Activated CD4-positive, alpha-beta T cell treated with anti-CD3 and anti-CD28 coated beads for 36 hours (primary cell): ENCODE measurements around the gene APOD. TPM values are rescaled to one million over a fixed set of nuclear protein-coding genes. Genes with fewer than 3 reads are reported as not detected.
"Not testable (repeated sequence)": the region's sequence is repeated elsewhere in the genome, so short reads cannot be mapped to it uniquely, and the experiment has no call there.

Experiments
- ATAC-seq: fragments of 200-7000 bp; cut with Tn5 transposase; one replicate; pipeline ENCODE4 v1.10.0; 2021; ENCODE audit warnings: mild to moderate bottlenecking, moderate library complexity
- CTCF ChIA-PET: fragments of 350-600 bp; sonication (Branson Sonifier 250); formaldehyde crosslinking; loops from one replicate; lab custom pipeline; 2021; ENCODE audit warnings: antibody characterized with exemption; lab: Charles Lee
- POLR2A ChIA-PET: fragments of 350-600 bp; sonication (Branson Sonifier 250); formaldehyde crosslinking; loops from one replicate; lab custom pipeline; 2021; ENCODE audit warnings: antibody characterized with exemption, inconsistent platforms; lab: Charles Lee
- DNase-seq: peaks from one replicate; pipeline ENCODE4 v3.0.0-alpha.2; 2020
- H3K27ac Mint-ChIP-seq: one replicate; pipeline ENCODE4 v1.8.0; 2021; ENCODE audit warnings: mixed read lengths
- H3K27me3 Mint-ChIP-seq: one replicate; pipeline ENCODE4 v1.8.0; 2021; ENCODE audit warnings: mixed read lengths
- H3K36me3 Mint-ChIP-seq: one replicate; pipeline ENCODE4 v1.8.0; 2021; ENCODE audit warnings: low read depth, mixed read lengths
- H3K4me1 Mint-ChIP-seq: one replicate; pipeline ENCODE4 v1.8.0; 2021; ENCODE audit warnings: mixed read lengths
- H3K4me3 Mint-ChIP-seq: one replicate; pipeline ENCODE4 v1.8.0; 2021; ENCODE audit warnings: mild to moderate bottlenecking, moderate library complexity, mixed read lengths
- H3K9me3 Mint-ChIP-seq: one replicate; pipeline ENCODE4 v1.8.0; 2021; ENCODE audit warnings: low read depth, mixed read lengths
- intact Hi-C, 2 experiments: fragments of 100-400 bp; cut with DNase I in 1 of 2; cut with micrococcal nuclease in 1 of 2; formaldehyde crosslinking; loops; one replicate each; pipeline versions ENCODE4 v1.14.2 to v1.15.1; 2022 to 2024; cut with DNase I, micrococcal nuclease
- total RNA-seq, 2 experiments: library from RNA; stranded (reverse); gene quantifications; one replicate each; pipeline ENCODE4 v1.2.3, GENCODE V29; 2021

APOD gene
- total RNA-seq, 2 experiments from 2014 or later: not detected

DNA sequence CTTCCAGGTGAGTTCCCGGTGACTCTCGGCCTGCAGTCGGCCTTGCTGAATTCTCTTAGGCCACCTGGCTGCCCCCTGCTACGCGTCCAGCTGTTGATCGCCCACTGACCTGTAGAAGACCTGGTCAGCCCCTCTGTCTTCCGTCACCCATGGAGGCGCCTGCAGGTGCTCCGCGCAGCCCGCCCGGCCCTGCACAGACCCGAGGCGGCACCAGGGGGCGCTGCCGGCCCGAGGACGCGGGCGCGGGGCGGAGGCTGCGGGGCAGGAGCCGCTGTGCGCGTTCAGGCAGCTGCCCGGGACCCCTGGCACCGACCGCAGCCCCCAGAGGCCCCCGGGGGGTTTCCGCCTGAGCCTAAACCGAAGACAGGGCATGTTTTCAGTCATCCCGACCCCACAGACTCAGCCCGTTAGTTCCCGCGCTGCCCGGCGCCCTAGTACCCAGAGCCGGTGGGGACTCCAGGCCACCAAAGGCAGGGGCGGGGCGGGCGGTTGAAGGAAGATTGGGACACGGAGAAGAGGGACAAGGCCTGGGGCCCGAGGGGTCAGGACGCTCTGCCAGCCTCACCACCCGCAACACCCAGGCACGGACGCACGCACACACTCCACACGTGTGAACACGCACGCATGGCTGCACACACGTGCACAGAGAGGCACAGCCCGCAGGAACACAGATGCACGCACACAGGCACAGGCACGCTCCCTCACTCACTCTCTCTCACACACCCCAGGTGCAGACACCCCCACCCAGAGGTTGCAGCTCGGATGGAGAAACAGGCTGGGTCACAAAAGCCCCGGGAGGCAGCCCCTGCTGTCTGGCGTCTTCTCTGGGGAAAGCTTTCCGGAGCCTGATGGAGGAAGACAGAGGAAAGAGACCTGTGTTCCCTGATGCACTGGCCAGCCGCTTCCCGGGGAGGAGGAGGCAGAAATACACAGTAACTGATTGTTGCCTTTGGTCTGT is 41.1 kb upstream of the APOD start:
- H3K36me3 Mint-ChIP-seq, H3K9me3 Mint-ChIP-seq, H3K27me3 Mint-ChIP-seq, POLR2A ChIA-PET: not testable (repeated sequence)
- peak; percentile 36 for DNase-seq
- intact Hi-C loops: loop anchor here in 1 of 2 experiments (10.0 kb wide), 1 partner anchor 230 kb away; no protein-coding TSS in a partner anchor
- H3K4me3 Mint-ChIP-seq: peak overlapping the region; percentile 54
- H3K4me1 Mint-ChIP-seq: peaks cover 11% of the 10 kb centered on the region
- peak overlapping the region; percentile 37 for H3K27ac Mint-ChIP-seq
- ATAC-seq: peak; percentile 88
- CTCF ChIA-PET: interaction anchor here (0.9 kb wide), 1 partner anchor 289 kb away, joined by 3 read pairs; no protein-coding TSS in a partner anchor

DNA sequence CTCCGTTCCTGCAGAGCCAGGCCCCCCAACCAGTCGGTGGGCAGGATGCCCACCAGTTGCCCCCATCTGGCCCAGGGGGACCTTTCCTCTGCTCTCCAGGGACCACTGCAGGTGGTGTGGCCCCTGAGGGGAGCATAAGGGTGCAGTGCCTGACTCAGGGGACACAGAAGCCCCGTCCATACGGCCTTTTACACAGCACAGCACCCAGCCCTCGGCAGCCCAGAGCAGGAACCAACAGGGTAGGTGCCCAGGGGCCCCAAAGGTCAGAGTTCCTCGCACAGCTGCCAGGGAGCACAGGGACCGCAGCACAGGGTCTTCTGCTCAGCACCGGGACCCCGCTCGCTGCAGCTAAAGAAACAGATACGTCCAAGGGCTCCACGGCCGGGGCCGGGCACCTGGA is 40.4 kb upstream of the APOD start:
- peaks cover 11% of the 10 kb centered on the region for H3K4me1 Mint-ChIP-seq
- ATAC-seq, CTCF ChIA-PET, H3K9me3 Mint-ChIP-seq, POLR2A ChIA-PET, H3K27ac Mint-ChIP-seq, H3K27me3 Mint-ChIP-seq, H3K36me3 Mint-ChIP-seq, DNase-seq, H3K4me3 Mint-ChIP-seq: not testable (repeated sequence)
- intact Hi-C loops: loop anchor here in 1 of 2 experiments (10.0 kb wide), 1 partner anchor 231 kb away; no protein-coding TSS in a partner anchor

DNA sequence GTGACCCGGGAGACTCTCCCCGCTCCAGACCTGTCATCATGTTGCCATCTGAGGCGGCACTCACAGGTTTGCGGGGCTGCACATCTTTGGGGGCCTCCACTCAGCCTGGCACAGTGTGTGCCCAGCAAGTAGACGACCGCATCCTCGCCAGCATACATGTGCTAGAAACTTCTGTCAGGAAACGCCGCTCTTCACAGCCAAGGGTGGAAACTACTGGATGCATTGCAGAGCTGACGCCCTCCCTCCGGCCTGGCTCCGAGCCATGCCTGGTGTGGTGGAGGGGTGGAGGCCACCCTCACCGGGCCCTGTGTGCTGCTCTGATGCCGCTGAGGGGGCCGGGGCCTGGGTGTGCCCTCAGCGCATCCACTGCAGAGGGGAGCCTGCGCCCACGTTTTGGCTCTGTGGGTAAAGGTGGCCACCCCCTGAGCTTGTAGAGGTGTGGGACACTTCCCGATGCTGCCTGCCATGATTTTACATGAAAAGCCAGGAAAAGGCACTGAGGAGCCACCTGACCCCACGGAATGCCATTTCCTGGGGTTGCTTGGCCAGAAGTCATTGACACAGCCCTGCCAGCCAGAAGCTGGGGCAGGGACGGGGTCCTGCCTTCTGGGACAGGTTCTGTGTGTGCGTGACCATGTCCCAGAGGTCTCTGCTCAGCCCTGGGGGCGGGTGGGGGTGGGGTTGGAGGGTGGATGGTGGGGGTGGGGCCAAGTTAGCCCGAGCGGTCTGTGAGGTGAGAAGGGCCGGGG is 39.7 kb upstream of the APOD start:
- intact Hi-C loops: loop anchor here in 1 of 2 experiments (2.0 to 10.0 kb wide), 2 partner anchors 97 to 231 kb away; partner anchors contain the start of gene MUC20
- DNase-seq, H3K27me3 Mint-ChIP-seq, H3K9me3 Mint-ChIP-seq, CTCF ChIA-PET, H3K36me3 Mint-ChIP-seq, H3K4me3 Mint-ChIP-seq, ATAC-seq, POLR2A ChIA-PET, H3K27ac Mint-ChIP-seq: not testable (repeated sequence)
- H3K4me1 Mint-ChIP-seq: peaks cover 11% of the 10 kb centered on the region

DNA sequence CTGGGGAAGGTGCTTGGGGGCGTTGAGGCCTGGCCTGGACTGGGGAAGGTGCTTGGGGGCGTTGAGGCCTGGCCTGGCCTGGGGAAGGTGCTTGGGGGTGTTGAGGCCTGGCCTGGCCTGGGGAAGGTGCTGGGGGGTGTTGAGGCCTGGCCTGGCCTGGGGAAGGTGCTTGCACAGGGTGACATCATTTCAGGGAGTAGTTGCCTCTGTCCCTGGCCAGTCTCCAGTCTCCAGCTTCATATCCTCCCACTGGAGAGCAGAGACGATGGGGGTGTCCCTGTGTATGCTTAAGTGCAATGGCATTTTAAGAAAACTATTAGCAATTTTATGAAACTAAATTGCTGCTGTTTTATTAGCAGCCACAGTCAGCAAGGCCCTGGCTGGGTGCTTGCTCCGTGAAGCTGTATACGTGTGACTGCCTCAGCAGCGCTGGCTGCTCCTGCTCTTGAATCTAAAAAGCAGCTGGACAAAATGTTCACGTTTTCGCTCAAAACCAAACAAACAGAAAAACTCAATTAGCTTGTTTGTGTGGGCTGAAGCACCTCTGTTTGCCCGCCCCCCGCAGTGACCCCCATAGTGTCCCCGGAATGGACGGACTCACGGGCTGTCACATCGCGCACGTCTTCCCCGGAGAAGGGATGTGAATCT is 38.9 kb upstream of the APOD start:
- H3K9me3 Mint-ChIP-seq, DNase-seq, H3K4me3 Mint-ChIP-seq, H3K36me3 Mint-ChIP-seq, CTCF ChIA-PET, H3K27me3 Mint-ChIP-seq, ATAC-seq, POLR2A ChIA-PET, H3K27ac Mint-ChIP-seq: not testable (repeated sequence)
- intact Hi-C loops: loop anchor here in 1 of 2 experiments (2.0 to 10.0 kb wide), 2 partner anchors 98 to 232 kb away; partner anchors contain the start of gene MUC20
- peaks cover 11% of the 10 kb centered on the region for H3K4me1 Mint-ChIP-seq

DNA sequence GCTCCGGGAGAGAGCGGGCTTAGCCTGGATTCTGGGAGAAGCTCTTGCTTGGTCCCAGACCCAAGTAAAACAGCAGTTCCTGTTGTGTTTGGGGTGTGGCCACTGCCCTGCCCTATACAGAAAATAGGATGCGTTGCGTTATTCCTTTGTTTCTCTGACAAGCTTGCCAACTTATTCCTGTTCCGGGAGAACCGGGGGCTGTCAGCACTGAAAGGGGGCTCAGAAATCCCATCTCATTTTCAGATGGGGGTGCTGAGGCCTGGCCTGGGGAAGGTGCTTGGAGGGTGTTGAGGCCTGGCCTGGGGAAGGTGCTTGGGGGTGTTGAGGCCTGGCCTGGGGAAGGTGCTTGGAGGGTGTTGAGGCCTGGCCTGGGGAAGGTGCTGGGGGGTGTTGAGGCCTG is 38.3 kb upstream of the APOD start:
- not testable (repeated sequence) for H3K27ac Mint-ChIP-seq

DNA sequence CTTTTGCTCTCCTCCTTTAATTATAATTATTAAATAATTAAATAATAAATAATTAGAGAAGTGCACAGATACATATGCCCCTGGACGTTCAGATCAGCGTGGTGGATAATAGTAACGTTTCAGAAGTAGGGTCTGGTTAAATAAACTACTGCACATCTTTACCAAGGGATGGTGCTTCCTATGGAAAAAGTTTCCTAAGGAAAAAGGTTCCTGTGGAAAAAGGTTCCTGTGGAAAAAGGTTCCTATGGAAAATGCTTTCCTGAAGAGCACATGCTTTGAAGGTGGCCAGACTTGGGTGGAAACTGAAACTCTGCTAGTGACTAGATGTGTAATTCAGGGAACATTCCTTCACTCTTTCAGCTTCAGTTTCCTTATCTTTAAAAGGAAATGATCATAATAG is 37.4 kb upstream of the APOD start:
- intact Hi-C loops: loop anchor here in 1 of 2 experiments (10.0 kb wide), 1 partner anchor 234 kb away; no protein-coding TSS in a partner anchor
- POLR2A ChIA-PET, DNase-seq, H3K4me3 Mint-ChIP-seq, H3K36me3 Mint-ChIP-seq, H3K4me1 Mint-ChIP-seq, H3K27me3 Mint-ChIP-seq, H3K9me3 Mint-ChIP-seq, H3K27ac Mint-ChIP-seq, ATAC-seq: not testable (repeated sequence)
- CTCF ChIA-PET: interaction anchor here (0.6 kb wide), 1 partner anchor 370 kb away, joined by 3 read pairs; no protein-coding TSS in a partner anchor

More for the DNA sequence above, 38.3 kb upstream of the APOD start:
- H3K27me3 Mint-ChIP-seq, H3K36me3 Mint-ChIP-seq, DNase-seq, ATAC-seq, POLR2A ChIA-PET, H3K4me3 Mint-ChIP-seq, H3K4me1 Mint-ChIP-seq, H3K9me3 Mint-ChIP-seq: not testable (repeated sequence)
- intact Hi-C loops: loop anchor here in 1 of 2 experiments (2.0 to 10.0 kb wide), 2 partner anchors 99 to 233 kb away; partner anchors contain the start of gene MUC20
- CTCF ChIA-PET: interaction anchor here (0.6 kb wide), 1 partner anchor 96 kb away, joined by 3 read pairs; no protein-coding TSS in a partner anchor

DNA sequence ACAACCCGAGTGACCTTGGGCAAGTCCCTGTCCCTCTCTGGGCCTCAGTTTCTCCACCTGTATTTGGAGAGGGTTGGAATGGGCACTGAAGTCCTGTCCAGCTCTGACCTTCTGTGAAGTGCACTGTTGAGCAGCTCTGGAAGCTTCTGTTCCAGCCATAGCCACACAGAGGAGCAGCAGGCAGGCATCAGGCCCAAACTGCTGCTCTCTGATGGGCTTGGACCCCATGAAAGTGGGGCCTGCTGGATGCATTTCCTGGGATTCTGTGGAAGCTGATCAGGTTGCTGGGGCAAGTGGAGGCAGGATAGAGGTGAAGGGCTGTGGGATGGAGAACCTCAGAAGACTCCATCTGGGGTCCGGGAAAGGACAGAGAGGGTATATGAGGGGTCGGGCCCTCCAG is 36.7 kb upstream of the APOD start:
- CTCF ChIA-PET: interaction anchor here (0.6 kb wide), 1 partner anchor 369 kb away, joined by 3 read pairs; no protein-coding TSS in a partner anchor
- H3K4me3 Mint-ChIP-seq, H3K4me1 Mint-ChIP-seq, DNase-seq, H3K9me3 Mint-ChIP-seq, H3K36me3 Mint-ChIP-seq, POLR2A ChIA-PET, H3K27ac Mint-ChIP-seq, H3K27me3 Mint-ChIP-seq, ATAC-seq: not testable (repeated sequence)
- intact Hi-C loops: loop anchor here in 1 of 2 experiments (10.0 kb wide), 1 partner anchor 234 kb away; no protein-coding TSS in a partner anchor

DNA sequence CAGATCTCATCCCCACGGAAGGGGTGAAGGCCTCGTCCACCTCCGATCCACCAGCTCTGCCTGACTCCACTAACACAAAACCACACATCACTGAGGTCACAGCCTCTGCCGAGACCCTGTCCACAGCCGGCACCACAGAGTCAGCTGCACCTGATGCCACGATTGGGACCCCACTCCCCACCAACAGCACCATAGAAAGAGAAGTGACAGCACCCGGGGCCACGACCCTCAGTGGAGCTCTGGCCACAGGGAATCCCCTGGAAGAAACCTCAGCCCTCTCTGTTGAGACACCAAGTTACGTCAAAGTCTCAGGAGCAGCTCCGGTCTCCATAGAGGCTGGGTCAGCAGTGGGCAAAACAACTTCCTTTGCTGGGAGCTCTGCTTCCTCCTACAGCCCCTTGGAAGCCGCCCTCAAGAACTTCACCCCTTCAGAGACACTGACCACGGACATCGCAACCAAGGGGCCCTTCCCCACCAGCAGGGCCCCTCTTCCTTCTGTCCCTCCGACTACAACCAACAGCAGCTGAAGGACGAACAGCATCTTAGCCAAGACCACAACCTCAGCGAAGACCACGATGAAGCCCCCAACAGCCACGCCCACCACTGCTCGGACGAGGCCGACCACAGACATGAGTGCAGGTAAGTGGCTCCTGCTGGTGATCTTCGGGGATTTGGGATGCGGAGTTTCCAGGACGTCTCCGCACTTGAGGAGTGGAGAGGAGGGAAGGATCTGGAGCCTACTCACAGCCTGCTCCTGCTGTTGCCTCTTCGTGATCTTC is 36.0 kb upstream of the APOD start:
- H3K36me3 Mint-ChIP-seq, ATAC-seq, H3K9me3 Mint-ChIP-seq, H3K4me3 Mint-ChIP-seq, DNase-seq, CTCF ChIA-PET, H3K27me3 Mint-ChIP-seq, H3K4me1 Mint-ChIP-seq, H3K27ac Mint-ChIP-seq, POLR2A ChIA-PET: not testable (repeated sequence)
- intact Hi-C loops: loop anchor here (5.0 to 10.0 kb wide), 2 partner anchors 98 to 235 kb away; no protein-coding TSS in a partner anchor

DNA sequence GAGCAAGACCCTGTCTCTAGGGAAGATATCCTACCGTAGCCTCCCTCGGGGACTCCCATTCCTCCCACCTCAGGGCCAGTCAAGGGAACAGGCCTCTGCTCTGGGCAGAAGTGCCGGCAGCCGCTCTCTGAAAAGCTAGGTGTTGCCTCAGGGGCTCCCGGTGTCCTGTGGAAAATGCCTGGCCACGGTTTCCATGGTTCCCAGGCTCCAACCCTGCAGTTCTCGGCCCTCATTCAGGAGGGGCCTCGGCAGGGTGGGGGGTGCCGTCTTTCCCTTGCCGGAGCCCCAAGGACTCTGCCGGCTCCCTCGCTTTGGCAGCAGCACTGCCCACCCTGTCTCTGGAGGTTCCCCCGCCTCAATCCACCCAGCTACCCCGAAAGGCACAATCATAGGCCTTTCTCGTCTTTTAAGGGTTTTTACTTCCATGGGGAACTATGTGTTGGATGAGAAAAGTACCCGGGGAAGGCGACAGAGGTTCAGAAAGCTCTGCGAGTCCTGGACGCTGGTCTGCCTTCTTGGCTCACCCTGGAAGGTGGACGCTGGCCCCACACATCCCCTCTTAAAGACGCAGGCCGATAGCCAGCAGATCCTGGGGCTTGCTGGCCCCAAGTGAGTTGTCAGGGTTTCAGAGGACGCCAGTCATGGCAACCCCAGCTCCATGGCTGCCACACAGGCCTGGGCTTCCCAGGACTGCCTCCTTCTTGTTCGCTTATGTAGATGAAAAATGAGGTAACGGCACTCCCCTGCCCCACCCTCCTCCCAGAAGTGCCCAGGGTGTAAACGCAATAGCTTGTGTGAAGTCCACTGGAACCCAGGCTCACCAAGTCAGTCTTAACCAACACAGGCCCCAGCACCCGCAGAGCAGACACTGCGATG is 34.3 kb upstream of the APOD start:
- DNase-seq, CTCF ChIA-PET, POLR2A ChIA-PET, H3K27ac Mint-ChIP-seq, H3K36me3 Mint-ChIP-seq, H3K9me3 Mint-ChIP-seq, H3K4me3 Mint-ChIP-seq, H3K27me3 Mint-ChIP-seq, ATAC-seq: not testable (repeated sequence)
- intact Hi-C loops: loop anchor here in 1 of 2 experiments (5.0 kb wide), 1 partner anchor 99 kb away; no protein-coding TSS in a partner anchor
- peaks cover 20% of the 10 kb centered on the region for H3K4me1 Mint-ChIP-seq
